Fibroblast of skin of left biceps (primary cell): ENCODE measurements around the gene FRS3.

Source experiments
- DNase-seq, 2 experiments: peaks; one replicate each; pipeline ENCODE4 v3.0.0-alpha.2; 2013; ENCODE audit warnings: low read depth in 2 of 2

FRS3 gene

GRCh38 chr6:41728073-41728936 is 51.4 kb downstream of the FRS3 start:
- no peak for DNase-seq

- no peak for DNase-seq
These were observed 52.0 kb downstream of the FRS3 start for GRCh38 chr6:41727705-41728072.

- DNase-seq, result no peak
These were observed 52.8 kb downstream of the FRS3 start for GRCh38 chr6:41726876-41727275.

- DNase-seq, result no peak
These were observed 54.9 kb downstream of the FRS3 start for GRCh38 chr6:41724586-41725501.

- no peak for DNase-seq
These were observed 55.5 kb downstream of the FRS3 start for GRCh38 chr6:41724228-41724580.

- DNase-seq, result peak; percentile 56 to 57
These were observed 56.0 kb downstream of the FRS3 start for GRCh38 chr6:41723530-41724227.

GRCh38 chr6:41722969-41723529 is 56.7 kb downstream of the FRS3 start:
- DNase-seq, result no peak

- no peak for DNase-seq
These were observed 58.3 kb downstream of the FRS3 start for GRCh38 chr6:41721414-41721813.

- DNase-seq, result no peak
These were observed 58.9 kb downstream of the FRS3 start for GRCh38 chr6:41720783-41721182.

GRCh38 chr6:41720262-41720620 is 59.5 kb downstream of the FRS3 start:
- DNase-seq, result no peak
